H54 (cell line): ENCODE measurements around the gene ZBTB42.
"Not testable (repeated sequence)": the region's sequence is repeated elsewhere in the genome, so short reads cannot be mapped to it uniquely, and the experiment has no call there.

ENCODE experiments used
- DNase-seq: peaks from one replicate; pipeline ENCODE4 v3.0.0; 2011; ENCODE audit warnings: low spot score, mixed read lengths; ENCODE audit not compliant: insufficient read length
- FAIRE-seq: peaks from 3 replicates; lab custom pipeline; 2011; peaks lifted over from hg19 to GRCh38; lab: Jason Lieb, UNC
- POLR2A ChIP-seq: IDR thresholded peaks from 2 replicates; pipeline ENCODE4 v1.6.1; 2011; ENCODE audit warnings: low read depth, mild to moderate bottlenecking, low read length

The ZBTB42 gene

GRCh38 chr14:104824353-104824997, 23.6 kb downstream of the ZBTB42 start:
- no peak for DNase-seq
- TF ChIP-seq POLR2A: no peak
- FAIRE-seq: no peak

GRCh38 chr14:104826189-104826860, 25.4 kb downstream of the ZBTB42 start:
- DNase-seq (peak; percentile 95), FAIRE-seq (no peak)
- 0 out of 2 replicates have a peak, but pooled peaks have one; percentile 18 for TF ChIP-seq POLR2A

- TF ChIP-seq POLR2A: no peak
- no peak for FAIRE-seq
- no peak for DNase-seq
These were observed 25.9 kb downstream of the ZBTB42 start for GRCh38 chr14:104826861-104827176.

GRCh38 chr14:104827177-104828055, 26.5 kb downstream of the ZBTB42 start:
- TF ChIP-seq POLR2A: no peak
- no peak for FAIRE-seq

GRCh38 chr14:104830781-104831180, 29.9 kb downstream of the ZBTB42 start:
- TF ChIP-seq POLR2A: no peak
- no peak for DNase-seq
- FAIRE-seq: no peak

More at GRCh38 chr14:104827177-104828055, 26.5 kb downstream of the ZBTB42 start:
- DNase-seq: no peak

GRCh38 chr14:104836171-104836935, 35.5 kb downstream of the ZBTB42 start:
- DNase-seq, FAIRE-seq: not testable (repeated sequence)

- no peak for DNase-seq
- no peak for FAIRE-seq
- no peak for TF ChIP-seq POLR2A
These were observed 40.8 kb downstream of the ZBTB42 start for GRCh38 chr14:104841730-104842129.

GRCh38 chr14:104843006-104843405, 42.1 kb downstream of the ZBTB42 start:
- FAIRE-seq (no peak), DNase-seq (no peak)
- no peak for TF ChIP-seq POLR2A

GRCh38 chr14:104843442-104844305, 42.8 kb downstream of the ZBTB42 start:
- FAIRE-seq (no peak), DNase-seq (no peak)
- no peak for TF ChIP-seq POLR2A

- TF ChIP-seq POLR2A: no peak
- no peak for DNase-seq
- FAIRE-seq: no peak
These were observed 43.6 kb downstream of the ZBTB42 start for GRCh38 chr14:104844306-104845032.

GRCh38 chr14:104845033-104845666, 44.2 kb downstream of the ZBTB42 start:
- no peak for DNase-seq
- no peak for TF ChIP-seq POLR2A
- no peak for FAIRE-seq
